ENCODE results near the gene EMC8.

The EMC8 gene

GRCh38 chr16:85754413-85754812, 44.9 kb downstream of the EMC8 start:
- Histone ChIP-seq H3K27ac (no peak overlapping the region), H3K36me3 (ENCODE audit: insufficient read depth, low read length) (no peaks in the 10 kb centered on the region), H3K9ac (ENCODE audit: insufficient read length) (no peak overlapping the region), H3K4me3 (peak overlapping the region; percentile 25; the same call in 1 of the 2 replicates), H3K9me3 (ENCODE audit: low read depth, low read length) (no peaks in the 10 kb centered on the region)
- DNase-seq (ENCODE audit: low read depth, low spot score) = peak; percentile 47
- no peak for TF ChIP-seq POLR2AphosphoS5 (IDR thresholded peaks at IDR 0.05; ENCODE audit: borderline replicate concordance, low read depth, low read length)
- TF ChIP-seq FOXP2 (optimal IDR thresholded peaks at IDR 0.05; ENCODE audit: control extremely low read depth, extremely low read length, insufficient read depth) = no peak
- TF ChIP-seq EZH2 (IDR thresholded peaks at IDR 0.05) = no peak

- Histone ChIP-seq H3K27ac (no peak overlapping the region), H3K9ac (ENCODE audit: insufficient read length) (no peak overlapping the region), H3K36me3 (ENCODE audit: insufficient read depth, low read length) (no peaks in the 10 kb centered on the region), H3K9me3 (ENCODE audit: low read depth, low read length) (no peaks in the 10 kb centered on the region), H3K4me3 (0 out of 2 replicates have a peak overlapping the region, but pooled peaks have one; percentile 25)
- TF ChIP-seq POLR2AphosphoS5 (IDR thresholded peaks at IDR 0.05; ENCODE audit: borderline replicate concordance, low read depth, low read length) (no peak), EZH2 (IDR thresholded peaks at IDR 0.05) (no peak), FOXP2 (optimal IDR thresholded peaks at IDR 0.05; ENCODE audit: control extremely low read depth, extremely low read length, insufficient read depth) (no peak)
- DNase-seq (ENCODE audit: low read depth, low spot score) = no peak
Observed at GRCh38 chr16:85753976-85754375, 45.4 kb downstream of the EMC8 start.

- DNase-seq (ENCODE audit: low read depth, low spot score) = no peak
- H3K9ac ChIP-seq (ENCODE audit: insufficient read length) = no peak overlapping the region
- H3K4me3 ChIP-seq = no peak overlapping the region
- H3K9me3 ChIP-seq (ENCODE audit: low read depth, low read length) = no peaks in the 10 kb centered on the region
- TF ChIP-seq FOXP2 (optimal IDR thresholded peaks at IDR 0.05; ENCODE audit: control extremely low read depth, extremely low read length, insufficient read depth) = no peak
- no peak for TF ChIP-seq EZH2 (IDR thresholded peaks at IDR 0.05)
- no peak for TF ChIP-seq POLR2AphosphoS5 (IDR thresholded peaks at IDR 0.05; ENCODE audit: borderline replicate concordance, low read depth, low read length)
- H3K27ac ChIP-seq = no peak overlapping the region
- H3K36me3 ChIP-seq (ENCODE audit: insufficient read depth, low read length) = no peaks in the 10 kb centered on the region
Observed at GRCh38 chr16:85753559-85753958, 45.8 kb downstream of the EMC8 start.

GRCh38 chr16:85752511-85753420, 46.6 kb downstream of the EMC8 start:
- Histone ChIP-seq H3K4me3 (no peak overlapping the region), H3K9me3 (ENCODE audit: low read depth, low read length) (no peaks in the 10 kb centered on the region), H3K27ac (no peak overlapping the region), H3K36me3 (ENCODE audit: insufficient read depth, low read length) (no peaks in the 10 kb centered on the region), H3K9ac (ENCODE audit: insufficient read length) (no peak overlapping the region)
- no peak for DNase-seq (ENCODE audit: low read depth, low spot score)
- TF ChIP-seq FOXP2 (optimal IDR thresholded peaks at IDR 0.05; ENCODE audit: control extremely low read depth, extremely low read length, insufficient read depth) (no peak), POLR2AphosphoS5 (IDR thresholded peaks at IDR 0.05; ENCODE audit: borderline replicate concordance, low read depth, low read length) (no peak), EZH2 (IDR thresholded peaks at IDR 0.05) (no peak)

- Histone ChIP-seq H3K4me3 (no peak overlapping the region), H3K9ac (ENCODE audit: insufficient read length) (no peak overlapping the region), H3K9me3 (ENCODE audit: low read depth, low read length) (no peaks in the 10 kb centered on the region), H3K27ac (no peak overlapping the region), H3K36me3 (ENCODE audit: insufficient read depth, low read length) (no peaks in the 10 kb centered on the region)
- TF ChIP-seq EZH2 (IDR thresholded peaks at IDR 0.05) (no peak), FOXP2 (optimal IDR thresholded peaks at IDR 0.05; ENCODE audit: control extremely low read depth, extremely low read length, insufficient read depth) (no peak), POLR2AphosphoS5 (IDR thresholded peaks at IDR 0.05; ENCODE audit: borderline replicate concordance, low read depth, low read length) (no peak)
- DNase-seq (ENCODE audit: low read depth, low spot score) = no peak
Observed at GRCh38 chr16:85751698-85752501, 47.4 kb downstream of the EMC8 start.

- DNase-seq (ENCODE audit: low read depth, low spot score) = no peak
- TF ChIP-seq FOXP2 (optimal IDR thresholded peaks at IDR 0.05; ENCODE audit: control extremely low read depth, extremely low read length, insufficient read depth) (no peak), POLR2AphosphoS5 (IDR thresholded peaks at IDR 0.05; ENCODE audit: borderline replicate concordance, low read depth, low read length) (no peak), EZH2 (IDR thresholded peaks at IDR 0.05) (no peak)
- Histone ChIP-seq H3K9ac (ENCODE audit: insufficient read length) (no peak within 1 kb of the TSS), H3K9me3 (ENCODE audit: low read depth, low read length) (no peaks in the 10 kb centered on the region), H3K27ac (no peak within 1 kb of the TSS), H3K36me3 (ENCODE audit: insufficient read depth, low read length) (no peaks in the 10 kb centered on the region), H3K4me3 (peak within 1 kb of the TSS; percentile 79)
Observed at GRCh38 chr16:85750827-85751697, 48.3 kb downstream of the EMC8 start, which contains the start of gene C16orf74. Gene C16orf74 (minus strand): TSS chr16:85751096. CDS start chr16:85735217, 15,879 bp downstream.

- TF ChIP-seq FOXP2 (optimal IDR thresholded peaks at IDR 0.05; ENCODE audit: control extremely low read depth, extremely low read length, insufficient read depth) (no peak), EZH2 (IDR thresholded peaks at IDR 0.05) (no peak)
- Histone ChIP-seq H3K36me3 (ENCODE audit: insufficient read depth, low read length) (no peaks in the 10 kb centered on the region), H3K27ac (no peak overlapping the region), H3K9me3 (ENCODE audit: low read depth, low read length) (no peaks in the 10 kb centered on the region), H3K9ac (ENCODE audit: insufficient read length) (no peak overlapping the region), H3K4me3 (peak overlapping the region; percentile 79)
- no peak for DNase-seq (ENCODE audit: low read depth, low spot score)
Observed at GRCh38 chr16:85750146-85750826, 49.1 kb downstream of the EMC8 start.

Data from SK-N-MC (cell line).